Kidney (tissue), 14 donors: ENCODE data around the gene GRK4. TPM values are rescaled to one million over a fixed set of nuclear protein-coding genes. Genes with fewer than 3 reads are reported as not detected.

ENCODE experiments used
- DNase-seq, 5 donors: peaks; one replicate each; pipeline ENCODE4 v3.0.0-alpha.2; 2013 to 2020
- FAIRE-seq: peaks from 2 replicates; lab custom pipeline; 2012; peaks lifted over from hg19 to GRCh38; lab: Jason Lieb, UNC
- H3K27ac ChIP-seq, 2 donors: one replicate each; pipeline ENCODE4 v1.7.0; 2013; ENCODE audit warnings: low read depth in 2 of 2, low read length in 2 of 2, inconsistent platforms in 1 of 2
- H3K27me3 ChIP-seq: one replicate; pipeline ENCODE4 v1.7.1; 2013; ENCODE audit warnings: low read length, inconsistent platforms; ENCODE audit not compliant: control insufficient read depth, insufficient read depth
- H3K36me3 ChIP-seq, 3 donors: one replicate each; pipeline versions ENCODE4 v1.7.0 to v1.7.1; 2013; ENCODE audit warnings: low read length in 3 of 3, control low read depth in 1 of 3, inconsistent platforms in 1 of 3; ENCODE audit not compliant: insufficient read depth in 3 of 3, control insufficient read depth in 2 of 3
- H3K4me1 ChIP-seq, 3 donors: one replicate each; pipeline versions ENCODE4 v1.7.0 to v1.7.1; 2013; ENCODE audit warnings: low read length in 3 of 3, inconsistent platforms in 1 of 3, low read depth in 1 of 3; ENCODE audit not compliant: control insufficient read depth in 2 of 3, insufficient read depth in 2 of 3
- H3K4me3 ChIP-seq, 3 donors: one replicate each; pipeline versions ENCODE4 v1.7.0 to v1.8.1; 2013; ENCODE audit warnings: low read length in 3 of 3, control low read depth in 1 of 3, inconsistent platforms in 1 of 3
- H3K9ac ChIP-seq, 3 donors: one replicate each; pipeline versions ENCODE4 v1.7.0 to v1.7.1; 2013; ENCODE audit warnings: low read length in 3 of 3, control low read depth in 1 of 3, inconsistent platforms in 1 of 3
- H3K9me3 ChIP-seq, 3 donors: one replicate each; pipeline versions ENCODE4 v1.7.0 to v1.7.1; 2013; ENCODE audit warnings: low read length in 3 of 3, control low read depth in 1 of 3, inconsistent platforms in 1 of 3; ENCODE audit not compliant: control insufficient read depth in 2 of 3, insufficient read depth in 1 of 3
- intact Hi-C: fragments of 100-400 bp; cut with DNase I; formaldehyde crosslinking; loops from one replicate; pipeline ENCODE4 v1.11.1; 2022
- polyA plus RNA-seq: library from polyadenylated mRNA; stranded (reverse); fragments of 350-450 nt; fragmentation: Illumina TruSeq; extraction: RNeasy Lipid Tissue Mini Kit (QIAGEN cat#74804); gene quantifications from one replicate; pipeline ENCODE4 v1.2.3, GENCODE V29; 2014; ENCODE audit warnings: low read depth, low replicate concordance; ENCODE audit not compliant: insufficient read depth
- total RNA-seq: library from RNA; stranded (reverse); fragmentation: NEBNext Ultra II Directional; extraction: Animal tissue kit (Norgen Biotek cat#: 25700); gene quantifications from one replicate; pipeline ENCODE4 v1.2.1, GENCODE V29; 2021
- TF ChIP-seq, protein P1 (sequence below): IDR thresholded peaks from 3 replicates; pipeline ENCODE4 v1.5.1; 2012; ENCODE audit warnings: mild to moderate bottlenecking, moderate library complexity, borderline replicate concordance; ENCODE audit not compliant: insufficient read depth; ENCODE audit errors: extremely low read depth
- donor health status: control.
- donor health status: control.
- donor health status: control.
- donor health status: control.
- donor health status: control.
- donor health status: DM: yes; HTN: yes; CAD: no.
- donor health status: Normal renal cell carcinoma (clear cell type).

Gene GRK4
- total and polyA plus RNA-seq, 2 donors from 2014 or later = 4.3 TPM

DNA sequence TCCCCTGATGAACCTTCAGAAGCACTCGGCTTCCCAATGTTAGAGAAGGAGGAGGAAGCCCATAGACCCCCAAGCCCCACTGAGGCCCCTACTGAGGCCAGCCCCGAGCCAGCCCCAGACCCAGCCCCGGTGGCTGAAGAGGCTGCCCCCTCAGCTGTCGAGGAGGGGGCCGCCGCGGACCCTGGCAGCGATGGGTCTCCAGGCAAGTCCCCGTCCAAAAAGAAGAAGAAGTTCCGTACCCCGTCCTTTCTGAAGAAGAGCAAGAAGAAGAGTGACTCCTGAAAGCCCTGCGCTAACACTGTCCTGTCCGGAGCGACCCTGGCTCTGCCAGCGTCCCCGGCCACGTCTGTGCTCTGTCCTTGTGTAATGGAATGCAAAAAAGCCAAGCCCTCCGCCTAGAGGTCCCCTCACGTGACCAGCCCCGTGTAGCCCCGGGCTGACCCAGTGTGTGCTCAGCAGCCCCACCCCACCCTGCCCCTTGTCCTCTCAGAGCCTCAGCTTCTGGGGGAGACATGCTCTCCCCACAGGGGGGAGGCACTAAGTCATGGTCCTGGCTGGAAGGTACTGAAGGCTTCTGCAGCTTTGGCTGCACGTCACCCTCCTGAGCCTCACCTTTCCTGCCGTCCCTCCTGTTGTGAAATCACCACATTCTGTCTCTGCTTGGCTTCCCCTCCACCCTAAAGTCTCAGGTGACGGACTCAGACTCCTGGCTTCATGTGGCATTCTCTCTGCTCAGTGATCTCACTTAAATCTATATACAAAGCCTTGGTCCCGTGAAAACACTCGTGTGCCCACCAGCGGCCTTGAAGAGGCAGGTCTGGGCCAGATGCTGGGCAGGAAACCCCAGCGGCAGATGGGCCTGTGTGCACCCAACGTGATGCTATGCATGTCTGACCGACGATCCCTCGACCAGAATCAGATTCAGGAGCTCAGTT is 34.9 kb upstream of the GRK4 start:
- Histone ChIP-seq H3K4me3 (no peak overlapping the region), H3K27ac (no peak overlapping the region), H3K9ac (no peak overlapping the region), H3K9me3 (no peaks in the 10 kb centered on the region), H3K36me3 (peaks cover 2 to 54% (median 17%) of the 10 kb centered on the region in 3 donors), H3K4me1 (peaks cover 0 to 22% (median 8%) of the 10 kb centered on the region in 3 donors), H3K27me3 (no peaks in the 10 kb centered on the region)
- TF ChIP-seq, protein P1, sequence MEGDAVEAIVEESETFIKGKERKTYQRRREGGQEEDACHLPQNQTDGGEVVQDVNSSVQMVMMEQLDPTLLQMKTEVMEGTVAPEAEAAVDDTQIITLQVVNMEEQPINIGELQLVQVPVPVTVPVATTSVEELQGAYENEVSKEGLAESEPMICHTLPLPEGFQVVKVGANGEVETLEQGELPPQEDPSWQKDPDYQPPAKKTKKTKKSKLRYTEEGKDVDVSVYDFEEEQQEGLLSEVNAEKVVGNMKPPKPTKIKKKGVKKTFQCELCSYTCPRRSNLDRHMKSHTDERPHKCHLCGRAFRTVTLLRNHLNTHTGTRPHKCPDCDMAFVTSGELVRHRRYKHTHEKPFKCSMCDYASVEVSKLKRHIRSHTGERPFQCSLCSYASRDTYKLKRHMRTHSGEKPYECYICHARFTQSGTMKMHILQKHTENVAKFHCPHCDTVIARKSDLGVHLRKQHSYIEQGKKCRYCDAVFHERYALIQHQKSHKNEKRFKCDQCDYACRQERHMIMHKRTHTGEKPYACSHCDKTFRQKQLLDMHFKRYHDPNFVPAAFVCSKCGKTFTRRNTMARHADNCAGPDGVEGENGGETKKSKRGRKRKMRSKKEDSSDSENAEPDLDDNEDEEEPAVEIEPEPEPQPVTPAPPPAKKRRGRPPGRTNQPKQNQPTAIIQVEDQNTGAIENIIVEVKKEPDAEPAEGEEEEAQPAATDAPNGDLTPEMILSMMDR = no peak
- intact Hi-C loops = loop anchor here (10.0 kb wide), 1 partner anchor 164 kb away; no protein-coding TSS in a partner anchor
- no peak for FAIRE-seq
- DNase-seq = peak in 1 of 5 donors; percentile 57

GRCh38 chr4:2929469-2929868 is 33.9 kb upstream of the GRK4 start:
- TF ChIP-seq, protein P1 = no peak
- H3K9ac ChIP-seq = no peak overlapping the region
- DNase-seq (peak in 1 of 5 donors; percentile 70), FAIRE-seq (no peak)
- H3K4me3 ChIP-seq = no peak overlapping the region
- no peaks in the 10 kb centered on the region for H3K27me3 ChIP-seq
- H3K36me3 ChIP-seq = peaks cover 2 to 48% (median 17%) of the 10 kb centered on the region in 3 donors
- no peaks in the 10 kb centered on the region for H3K9me3 ChIP-seq
- H3K27ac ChIP-seq = peak overlapping the region in 1 of 2 donors; percentile 3
- intact Hi-C loops = loop anchor here (10.0 kb wide), 1 partner anchor 165 kb away; no protein-coding TSS in a partner anchor
- peaks cover 0 to 19% (median 1%) of the 10 kb centered on the region in 3 donors for H3K4me1 ChIP-seq

- Histone ChIP-seq H3K27ac (no peak overlapping the region), H3K27me3 (no peaks in the 10 kb centered on the region), H3K9ac (no peak overlapping the region), H3K9me3 (no peaks in the 10 kb centered on the region), H3K4me3 (no peak overlapping the region), H3K36me3 (peaks cover 2 to 46% (median 14%) of the 10 kb centered on the region in 3 donors), H3K4me1 (peaks cover 0 to 14% (median 0%) of the 10 kb centered on the region in 3 donors)
- no peak for FAIRE-seq
- intact Hi-C loops = no loop called here
- TF ChIP-seq, protein P1 = no peak
- peak in 1 of 5 donors; percentile 64 for DNase-seq
These were observed 33.1 kb upstream of the GRK4 start for GRCh38 chr4:2930135-2930757.
